GM19328 (cell line): ENCODE results near the gene B3GALT5.
"Not testable (repeated sequence)": the region's sequence is repeated elsewhere in the genome, so short reads cannot be mapped to it uniquely, and the experiment has no call there.

ENCODE experiments used
- ATAC-seq: cut with Tn5 transposase; IDR thresholded peaks from one replicate; pipeline ENCODE4 v1.9.1; 2021; ENCODE audit warnings: mild to moderate bottlenecking, moderate library complexity; ENCODE audit not compliant: unreplicated experiment

The B3GALT5 gene

GRCh38 chr21:39612233-39613040 is at the start of gene B3GALT5:
Gene B3GALT5 (plus strand): TSS chr21:39612940. CDS start chr21:39660560, 47,620 bp downstream.
- ATAC-seq, result no peak

- no peak for ATAC-seq
These were observed 48.5 kb upstream of the B3GALT5 start for GRCh38 chr21:39564200-39564599.

- ATAC-seq, result no peak
These were observed 45.4 kb upstream of the B3GALT5 start for GRCh38 chr21:39567180-39567972.

- ATAC-seq, result no peak
These were observed 44.4 kb upstream of the B3GALT5 start for GRCh38 chr21:39568361-39568760.

GRCh38 chr21:39575775-39576174 is 37.0 kb upstream of the B3GALT5 start:
- no peak for ATAC-seq

- no peak for ATAC-seq
These were observed 36.1 kb upstream of the B3GALT5 start for GRCh38 chr21:39576518-39577128.

GRCh38 chr21:39579734-39580332 is 32.9 kb upstream of the B3GALT5 start:
- no peak for ATAC-seq

- no peak for ATAC-seq
These were observed 32.0 kb upstream of the B3GALT5 start for GRCh38 chr21:39580744-39581143.

- ATAC-seq, result no peak
These were observed 31.3 kb upstream of the B3GALT5 start for GRCh38 chr21:39581414-39581813.

GRCh38 chr21:39582749-39583148 is 30.0 kb upstream of the B3GALT5 start:
- ATAC-seq, result no peak

- ATAC-seq, result not testable (repeated sequence)
These were observed 29.2 kb upstream of the B3GALT5 start for GRCh38 chr21:39583586-39583985.

- no peak for ATAC-seq
These were observed 25.4 kb upstream of the B3GALT5 start for GRCh38 chr21:39587376-39587775.

GRCh38 chr21:39588884-39589283 is 23.9 kb upstream of the B3GALT5 start:
- no peak for ATAC-seq

- no peak for ATAC-seq
These were observed 19.2 kb upstream of the B3GALT5 start for GRCh38 chr21:39593522-39593921.

GRCh38 chr21:39595465-39595864 is 17.3 kb upstream of the B3GALT5 start:
- ATAC-seq, result no peak

GRCh38 chr21:39597595-39597994 is 15.1 kb upstream of the B3GALT5 start:
- ATAC-seq, result no peak

- ATAC-seq, result no peak
These were observed 13.4 kb upstream of the B3GALT5 start for GRCh38 chr21:39599191-39599970.

- no peak for ATAC-seq
These were observed 11.4 kb upstream of the B3GALT5 start for GRCh38 chr21:39601187-39601928.

GRCh38 chr21:39602076-39602689 is 10.6 kb upstream of the B3GALT5 start:
- no peak for ATAC-seq
